Astrocyte (in vitro differentiated cells and primary cell): Measurements from ENCODE around the gene CASK. TPM values are rescaled to one million over a fixed set of nuclear protein-coding genes. Genes with fewer than 3 reads are reported as not detected.

Experiments used
- DNase-seq: peaks from one replicate; pipeline ENCODE4 v3.0.0-alpha.2; 2010; ENCODE audit warnings: low read depth
- FAIRE-seq: peaks from 2 replicates; lab custom pipeline; 2011; peaks lifted over from hg19 to GRCh38; lab: Jason Lieb, UNC
- H2AFZ ChIP-seq: 2 replicates; pipeline ENCODE4 v1.6.0; 2012; ENCODE audit warnings: low read depth, low read length, inconsistent platforms
- H3K27ac ChIP-seq: 2 replicates; pipeline ENCODE4 v1.5.1; 2011; ENCODE audit warnings: low read depth, low read length, inconsistent platforms
- H3K27me3 ChIP-seq: 2 replicates; pipeline ENCODE4 v1.6.0; 2011; ENCODE audit warnings: low read length, inconsistent platforms; ENCODE audit not compliant: insufficient read depth
- H3K36me3 ChIP-seq: 2 replicates; pipeline ENCODE4 v1.5.1; 2011; ENCODE audit warnings: low read length, inconsistent platforms; ENCODE audit not compliant: insufficient read depth
- H3K4me1 ChIP-seq: 2 replicates; pipeline ENCODE4 v1.5.1; 2011; ENCODE audit warnings: low read length, inconsistent platforms; ENCODE audit not compliant: insufficient read depth
- H3K4me2 ChIP-seq: 2 replicates; pipeline ENCODE4 v1.6.0; 2012; ENCODE audit warnings: low read length, inconsistent platforms
- H3K4me3 ChIP-seq: 2 replicates; pipeline ENCODE4 v1.5.1; 2011; ENCODE audit warnings: low read depth, mild to moderate bottlenecking, low read length, inconsistent platforms; ENCODE audit not compliant: insufficient read depth
- H3K79me2 ChIP-seq: 2 replicates; pipeline ENCODE4 v1.6.0; 2012; ENCODE audit warnings: mild to moderate bottlenecking, low read length, inconsistent platforms; ENCODE audit not compliant: insufficient read depth
- H3K9ac ChIP-seq: 2 replicates; pipeline ENCODE4 v1.6.0; 2012; ENCODE audit warnings: mild to moderate bottlenecking, low read length, inconsistent platforms
- H3K9me3 ChIP-seq: 2 replicates; pipeline ENCODE4 v1.5.1; 2012; ENCODE audit warnings: low read depth, mild to moderate bottlenecking, low read length, inconsistent platforms; ENCODE audit not compliant: insufficient read depth
- H4K20me1 ChIP-seq: 2 replicates; pipeline ENCODE4 v1.6.0; 2012; ENCODE audit warnings: low read length, inconsistent platforms; ENCODE audit not compliant: insufficient read depth
- H3K27ac Mint-ChIP-seq: one replicate; pipeline ENCODE4 v1.8.0; 2021; ENCODE audit warnings: mild to moderate bottlenecking, mixed read lengths; ENCODE audit not compliant: unreplicated experiment
- H3K27me3 Mint-ChIP-seq: one replicate; pipeline ENCODE4 v1.8.0; 2021; ENCODE audit warnings: low read depth, mixed read lengths; ENCODE audit not compliant: unreplicated experiment
- H3K36me3 Mint-ChIP-seq: one replicate; pipeline ENCODE4 v1.8.0; 2021; ENCODE audit warnings: low read depth, mixed read lengths; ENCODE audit not compliant: unreplicated experiment
- H3K4me1 Mint-ChIP-seq: one replicate; pipeline ENCODE4 v1.8.0; 2021; ENCODE audit warnings: low read depth, mixed read lengths; ENCODE audit not compliant: unreplicated experiment
- H3K4me3 Mint-ChIP-seq: one replicate; pipeline ENCODE4 v1.8.0; 2021; ENCODE audit warnings: mild to moderate bottlenecking, moderate library complexity, mixed read lengths; ENCODE audit not compliant: unreplicated experiment
- H3K9me3 Mint-ChIP-seq: one replicate; pipeline ENCODE4 v1.8.0; 2021; ENCODE audit warnings: mild to moderate bottlenecking, mixed read lengths; ENCODE audit not compliant: unreplicated experiment
- CTCF ChIP-seq: IDR thresholded peaks from 2 replicates; pipeline ENCODE4 v1.5.1; 2011; ENCODE audit warnings: low read depth, mild to moderate bottlenecking, inconsistent platforms, low read length, moderate library complexity; ENCODE audit not compliant: insufficient read depth
- EZH2 ChIP-seq: IDR thresholded peaks from 2 replicates; pipeline ENCODE4 v1.6.1; 2012; ENCODE audit warnings: mild to moderate bottlenecking, low read length, inconsistent platforms; ENCODE audit not compliant: insufficient read depth
- total RNA-seq: library from RNA; stranded (reverse); gene quantifications from 2 replicates; pipeline ENCODE4 v1.2.1, GENCODE V29; 2021

CASK gene
- total RNA-seq, 1 donor from 2014 or later = 99.3 TPM

GRCh38 chrX:41708486-41708885 is 214.9 kb downstream of the CASK start:
- Histone ChIP-seq H3K79me2 (no peaks in the 10 kb centered on the region), H3K9ac (no peak overlapping the region), H3K27me3 (no peaks in the 10 kb centered on the region), H3K4me1 (no peaks in the 10 kb centered on the region), H3K27ac (no peak overlapping the region), H3K36me3 (no peaks in the 10 kb centered on the region), H3K9me3 (no peaks in the 10 kb centered on the region), H2AFZ (no peak overlapping the region), H4K20me1 (no peaks in the 10 kb centered on the region), H3K4me3 (no peak overlapping the region), H3K4me2 (no peak overlapping the region)
- Mint-ChIP-seq H3K4me3 (no peak overlapping the region), H3K9me3 (no peaks in the 10 kb centered on the region), H3K27me3 (no peaks in the 10 kb centered on the region), H3K36me3 (peaks cover 7% of the 10 kb centered on the region), H3K27ac (no peak overlapping the region), H3K4me1 (no peaks in the 10 kb centered on the region)
- no peak for TF ChIP-seq CTCF
- no peak for TF ChIP-seq EZH2
- no peak for DNase-seq
- FAIRE-seq = no peak

- Histone ChIP-seq H3K27me3 (no peaks in the 10 kb centered on the region), H3K79me2 (no peaks in the 10 kb centered on the region), H3K4me3 (no peak overlapping the region), H3K9me3 (no peaks in the 10 kb centered on the region), H2AFZ (no peak overlapping the region), H3K36me3 (no peaks in the 10 kb centered on the region), H3K9ac (no peak overlapping the region), H3K4me2 (no peak overlapping the region), H3K27ac (no peak overlapping the region), H4K20me1 (no peaks in the 10 kb centered on the region), H3K4me1 (no peaks in the 10 kb centered on the region)
- no peaks in the 10 kb centered on the region for H3K4me1 Mint-ChIP-seq
- TF ChIP-seq EZH2 (no peak), CTCF (no peak)
- H3K27me3 Mint-ChIP-seq = no peaks in the 10 kb centered on the region
- no peak overlapping the region for H3K27ac Mint-ChIP-seq
- no peaks in the 10 kb centered on the region for H3K9me3 Mint-ChIP-seq
- DNase-seq = no peak
- H3K4me3 Mint-ChIP-seq = no peak overlapping the region
- FAIRE-seq = no peak
- H3K36me3 Mint-ChIP-seq = peaks cover 7% of the 10 kb centered on the region
These were observed 216.1 kb downstream of the CASK start for GRCh38 chrX:41707218-41707617.

GRCh38 chrX:41705680-41706374 is 217.5 kb downstream of the CASK start:
- no peak overlapping the region for H3K27ac Mint-ChIP-seq
- Histone ChIP-seq H3K27ac (no peak overlapping the region), H3K4me3 (no peak overlapping the region), H2AFZ (no peak overlapping the region), H3K9me3 (no peaks in the 10 kb centered on the region), H3K27me3 (no peaks in the 10 kb centered on the region), H3K36me3 (no peaks in the 10 kb centered on the region), H3K9ac (no peak overlapping the region), H3K4me1 (no peaks in the 10 kb centered on the region), H3K79me2 (no peaks in the 10 kb centered on the region), H4K20me1 (no peaks in the 10 kb centered on the region), H3K4me2 (no peak overlapping the region)
- TF ChIP-seq CTCF = no peak
- FAIRE-seq (no peak), DNase-seq (no peak)
- no peaks in the 10 kb centered on the region for H3K4me1 Mint-ChIP-seq
- peaks cover 7% of the 10 kb centered on the region for H3K36me3 Mint-ChIP-seq
- no peaks in the 10 kb centered on the region for H3K27me3 Mint-ChIP-seq
- H3K9me3 Mint-ChIP-seq = no peaks in the 10 kb centered on the region
- H3K4me3 Mint-ChIP-seq = no peak overlapping the region
